RWPE2 (cell line): ENCODE data around the gene FADS6.

Experiments used
- ATAC-seq: fragments of 200-7000 bp; cut with Tn5 transposase; 3 replicates; pipeline ENCODE4 v1.9.1; 2021; ENCODE audit warnings: low read depth
- DNase-seq: peaks from one replicate; pipeline ENCODE4 v3.0.0-alpha.2; 2020; ENCODE audit warnings: low spot score
- H3K27ac ChIP-seq: fragments of 450-650 bp; 2 replicates; pipeline ENCODE4 v1.5.1; 2017; ENCODE audit warnings: mild to moderate bottlenecking; ENCODE audit not compliant: poor library complexity, severe bottlenecking
- H3K27me3 ChIP-seq: fragments of 250-450 bp; sonication (Bioruptor Pico); 2 replicates; pipeline ENCODE4 v1.5.1; 2021; ENCODE audit warnings: mild to moderate bottlenecking, moderate library complexity; ENCODE audit not compliant: insufficient read depth, poor library complexity, severe bottlenecking
- H3K36me3 ChIP-seq: fragments of 250-450 bp; sonication (Bioruptor Pico); 2 replicates; pipeline ENCODE4 v1.5.1; 2020; ENCODE audit warnings: low read depth, mild to moderate bottlenecking, moderate library complexity
- H3K4me1 ChIP-seq: fragments of 250-450 bp; sonication (Bioruptor Pico); 2 replicates; pipeline ENCODE4 v1.5.1; 2021; ENCODE audit warnings: mild to moderate bottlenecking, moderate library complexity; ENCODE audit not compliant: insufficient read depth, poor library complexity, severe bottlenecking
- H3K4me3 ChIP-seq: fragments of 250-450 bp; sonication (Bioruptor Pico); 2 replicates; pipeline ENCODE4 v1.5.1; 2021; ENCODE audit warnings: mild to moderate bottlenecking, moderate library complexity; ENCODE audit not compliant: severe bottlenecking
- H3K9me3 ChIP-seq: fragments of 250-450 bp; sonication (Bioruptor Pico); 2 replicates; pipeline ENCODE4 v1.5.1; 2021; ENCODE audit warnings: mild to moderate bottlenecking, moderate library complexity; ENCODE audit not compliant: severe bottlenecking
- TF ChIP-seq, protein P1 (sequence below): fragments of 450-650 bp; IDR thresholded peaks from one replicate; pipeline ENCODE4 v1.5.1; 2017; ENCODE audit warnings: mild to moderate bottlenecking, moderate library complexity; ENCODE audit not compliant: poor library complexity, severe bottlenecking

Gene FADS6

DNA sequence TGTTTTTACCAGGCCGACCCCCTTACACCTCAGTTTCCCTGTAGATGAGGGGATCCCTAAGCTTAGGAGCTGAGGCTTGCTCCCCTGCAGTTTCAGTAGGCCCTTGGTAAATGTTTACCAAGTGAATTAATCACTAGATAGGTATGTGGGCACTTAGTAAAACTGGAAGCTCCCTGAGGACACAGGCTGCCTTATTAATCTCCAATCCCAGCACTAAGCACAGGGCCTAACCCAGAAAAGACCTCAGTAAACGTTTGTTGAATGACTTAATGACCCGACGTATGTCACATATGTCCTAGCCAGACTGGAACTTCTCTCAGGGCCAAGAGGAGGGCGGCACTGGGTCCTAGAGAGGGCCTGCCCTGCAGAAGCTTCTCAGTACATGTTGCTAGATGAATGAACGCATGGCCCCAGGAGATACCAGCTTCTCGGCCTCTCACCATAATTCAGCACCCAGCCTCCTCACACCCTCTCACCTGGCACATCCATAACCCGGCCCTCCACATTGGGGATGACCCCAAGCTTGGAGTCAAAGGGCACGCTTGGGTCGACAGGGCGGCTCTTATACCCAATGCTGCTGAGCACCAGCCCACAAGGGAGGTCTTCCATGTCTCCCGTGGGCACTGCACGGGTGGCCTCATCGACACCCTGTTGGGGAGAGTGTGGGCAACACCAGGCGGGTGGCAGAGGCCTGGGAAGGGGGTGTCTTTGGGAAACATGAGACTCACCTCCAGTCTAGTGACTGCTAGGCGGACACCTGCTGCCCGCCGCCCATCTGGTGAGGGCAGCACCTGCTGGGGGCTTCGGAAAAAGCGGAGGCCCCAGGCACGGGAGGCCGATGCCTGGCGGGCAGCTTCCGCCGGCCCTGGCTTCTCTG is 29.8 kb downstream of the FADS6 start:
- Histone ChIP-seq H3K4me3 (no peak overlapping the region), H3K27ac (no peak overlapping the region), H3K9me3 (no peaks in the 10 kb centered on the region), H3K36me3 (0 out of 2 replicates have a peak, but pooled peaks cover 3% of the 10 kb centered on the region), H3K27me3 (peaks cover 37% of the 10 kb centered on the region), H3K4me1 (no peaks in the 10 kb centered on the region)
- peak; percentile 10; the same call in 1 of the 3 replicates for ATAC-seq
- DNase-seq, result no peak
- TF ChIP-seq, protein P1, sequence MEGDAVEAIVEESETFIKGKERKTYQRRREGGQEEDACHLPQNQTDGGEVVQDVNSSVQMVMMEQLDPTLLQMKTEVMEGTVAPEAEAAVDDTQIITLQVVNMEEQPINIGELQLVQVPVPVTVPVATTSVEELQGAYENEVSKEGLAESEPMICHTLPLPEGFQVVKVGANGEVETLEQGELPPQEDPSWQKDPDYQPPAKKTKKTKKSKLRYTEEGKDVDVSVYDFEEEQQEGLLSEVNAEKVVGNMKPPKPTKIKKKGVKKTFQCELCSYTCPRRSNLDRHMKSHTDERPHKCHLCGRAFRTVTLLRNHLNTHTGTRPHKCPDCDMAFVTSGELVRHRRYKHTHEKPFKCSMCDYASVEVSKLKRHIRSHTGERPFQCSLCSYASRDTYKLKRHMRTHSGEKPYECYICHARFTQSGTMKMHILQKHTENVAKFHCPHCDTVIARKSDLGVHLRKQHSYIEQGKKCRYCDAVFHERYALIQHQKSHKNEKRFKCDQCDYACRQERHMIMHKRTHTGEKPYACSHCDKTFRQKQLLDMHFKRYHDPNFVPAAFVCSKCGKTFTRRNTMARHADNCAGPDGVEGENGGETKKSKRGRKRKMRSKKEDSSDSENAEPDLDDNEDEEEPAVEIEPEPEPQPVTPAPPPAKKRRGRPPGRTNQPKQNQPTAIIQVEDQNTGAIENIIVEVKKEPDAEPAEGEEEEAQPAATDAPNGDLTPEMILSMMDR, result no peak

DNA sequence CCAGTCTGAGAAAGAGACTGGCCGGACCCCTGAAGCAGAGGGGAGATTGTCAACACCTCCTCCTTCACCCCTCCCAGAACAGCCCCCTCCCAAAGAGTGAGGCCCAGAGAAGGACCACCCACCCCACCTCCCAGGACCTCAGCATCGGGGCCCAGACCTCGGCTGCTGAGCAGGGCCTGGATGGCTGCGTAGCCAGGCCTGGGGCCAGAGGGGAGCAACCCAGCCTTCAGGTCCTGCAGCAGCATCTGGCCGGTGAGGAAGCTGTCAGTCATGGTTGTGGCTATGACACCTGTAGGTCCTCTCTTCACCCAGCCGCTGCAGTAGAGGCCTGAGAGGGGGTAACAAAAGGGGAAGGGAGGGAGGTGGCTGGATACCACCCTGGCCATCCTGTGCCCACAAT is 30.5 kb downstream of the FADS6 start:
- DNase-seq (no peak), ATAC-seq (no peak)
- Histone ChIP-seq H3K27me3 (peaks cover 39% of the 10 kb centered on the region), H3K36me3 (0 out of 2 replicates have a peak, but pooled peaks cover 3% of the 10 kb centered on the region), H3K9me3 (no peaks in the 10 kb centered on the region), H3K4me3 (no peak overlapping the region), H3K4me1 (no peaks in the 10 kb centered on the region), H3K27ac (no peak overlapping the region)
- TF ChIP-seq, protein P1, result no peak

DNA sequence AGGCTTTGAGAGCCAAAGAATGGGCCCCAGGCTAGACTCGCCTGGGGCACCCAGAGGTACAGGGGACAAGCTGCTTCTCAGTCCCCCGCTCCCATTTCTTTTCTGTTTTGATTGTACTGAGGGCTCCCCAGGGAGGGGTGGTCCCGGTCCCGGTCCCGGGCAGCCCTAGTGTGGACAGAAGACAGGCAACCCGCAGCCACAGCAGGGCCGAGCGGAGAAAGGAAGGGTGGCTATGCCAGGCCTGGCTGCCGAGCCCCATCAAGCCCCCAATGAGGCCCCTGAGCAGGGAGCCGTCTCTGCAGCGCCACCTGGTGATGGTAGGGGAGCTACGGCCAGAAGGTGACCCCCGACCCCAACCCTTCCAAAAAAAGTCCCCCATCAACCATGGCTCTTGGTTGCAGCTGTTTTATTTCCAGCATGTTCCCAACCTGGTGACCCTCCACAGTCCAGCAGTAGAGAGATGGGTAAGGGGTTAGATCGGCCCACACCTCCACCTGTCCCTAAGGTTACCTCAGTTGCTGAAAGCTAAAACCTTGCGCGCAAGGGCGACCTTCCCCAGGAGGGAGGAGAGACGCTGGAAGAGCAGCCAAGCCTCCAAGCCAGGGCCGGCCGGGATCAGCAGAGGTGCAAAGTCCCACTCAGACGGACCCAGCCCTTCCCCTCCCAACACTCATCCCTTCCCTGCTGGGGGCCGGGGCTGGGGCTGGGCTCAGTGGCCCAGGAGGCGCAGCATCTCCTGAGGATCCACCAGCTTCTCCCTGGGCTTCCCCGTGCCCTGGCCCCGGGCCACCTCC is 31.1 kb downstream of the FADS6 start:
- DNase-seq (no peak), ATAC-seq (no peak)
- H3K27me3 ChIP-seq, result peaks cover 45% of the 10 kb centered on the region
- H3K4me3 ChIP-seq, result no peak overlapping the region
- H3K27ac ChIP-seq, result no peak overlapping the region
- 0 out of 2 replicates have a peak, but pooled peaks cover 3% of the 10 kb centered on the region for H3K36me3 ChIP-seq
- TF ChIP-seq, protein P1, result peak; percentile 56
- H3K4me1 ChIP-seq, result no peaks in the 10 kb centered on the region
- H3K9me3 ChIP-seq, result no peaks in the 10 kb centered on the region

DNA sequence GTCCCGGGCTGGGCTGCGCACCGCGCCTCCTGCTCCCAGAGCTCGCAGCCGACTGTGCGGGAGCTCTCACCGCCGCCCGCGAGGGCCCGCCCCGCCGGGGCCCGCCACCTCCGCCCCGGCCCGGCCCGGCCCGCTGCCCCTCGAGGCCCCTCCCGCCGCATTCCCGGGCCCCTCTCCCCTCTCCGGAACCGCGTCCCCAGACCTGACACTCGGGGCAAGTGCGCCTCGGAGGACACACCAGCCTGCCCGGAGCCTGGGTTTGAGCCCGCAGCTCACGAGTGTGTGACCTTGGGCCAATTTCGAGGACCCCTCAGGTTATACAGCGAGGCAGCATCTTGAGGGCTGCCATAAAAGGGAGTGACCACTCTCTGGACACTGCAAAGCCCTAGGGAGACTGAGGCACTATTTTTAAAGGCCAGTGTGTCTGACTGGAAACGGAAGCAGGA is 31.7 kb downstream of the FADS6 start:
- H3K4me3 ChIP-seq, result no peak overlapping the region
- peaks cover 52% of the 10 kb centered on the region for H3K27me3 ChIP-seq

More for the DNA sequence above, 31.7 kb downstream of the FADS6 start:
- TF ChIP-seq, protein P1, result no peak
- H3K27ac ChIP-seq, result no peak overlapping the region
- H3K36me3 ChIP-seq, result 0 out of 2 replicates have a peak, but pooled peaks cover 3% of the 10 kb centered on the region
- ATAC-seq (no peak), DNase-seq (no peak)
- no peaks in the 10 kb centered on the region for H3K9me3 ChIP-seq
- H3K4me1 ChIP-seq, result no peaks in the 10 kb centered on the region
